T-helper 17 cell (primary cell): ENCODE data around the gene EPS8. TPM values are rescaled to one million over a fixed set of nuclear protein-coding genes. Genes with fewer than 3 reads are reported as not detected.
"Not testable (repeated sequence)": the region's sequence is repeated elsewhere in the genome, so short reads cannot be mapped to it uniquely, and the experiment has no call there.

Experiments used
- ATAC-seq: fragments of 150-1000 bp; cut with Tn5 transposase; 2 replicates; pipeline ENCODE4 v1.10.0; 2021; ENCODE audit warnings: mild to moderate bottlenecking, moderate library complexity
- DNase-seq, 3 donors: peaks; one replicate each; pipeline versions ENCODE4 v3.0.0 to v3.0.0-alpha.2; 2020 to 2021
- H3K9me3 ChIP-seq: one replicate; pipeline ENCODE4 v1.7.0; 2013; ENCODE audit warnings: low read length, mild to moderate bottlenecking; ENCODE audit not compliant: control insufficient read depth, poor library complexity, severe bottlenecking
- H3K27ac Mint-ChIP-seq: one replicate; pipeline ENCODE4 v1.8.0; 2022; ENCODE audit warnings: mild to moderate bottlenecking, moderate library complexity, mixed read lengths
- H3K27me3 Mint-ChIP-seq: one replicate; pipeline ENCODE4 v1.8.0; 2022; ENCODE audit warnings: mixed read lengths
- H3K36me3 Mint-ChIP-seq: one replicate; pipeline ENCODE4 v1.8.0; 2022; ENCODE audit warnings: low read depth, mixed read lengths
- H3K4me1 Mint-ChIP-seq: one replicate; pipeline ENCODE4 v1.8.0; 2022; ENCODE audit warnings: mild to moderate bottlenecking, mixed read lengths
- H3K4me3 Mint-ChIP-seq: one replicate; pipeline ENCODE4 v1.8.0; 2022; ENCODE audit warnings: mild to moderate bottlenecking, moderate library complexity, mixed read lengths
- total RNA-seq, 4 donors: library from RNA in 2 of 4; stranded (reverse) in 2 of 4; gene quantifications; one replicate each; pipeline ENCODE4 v1.2.3 and lab custom pipeline; 2022 to 2026

Gene EPS8
- total RNA-seq, 2 donors from 2014 or later, result 1.5 to 2.4 TPM

DNA sequence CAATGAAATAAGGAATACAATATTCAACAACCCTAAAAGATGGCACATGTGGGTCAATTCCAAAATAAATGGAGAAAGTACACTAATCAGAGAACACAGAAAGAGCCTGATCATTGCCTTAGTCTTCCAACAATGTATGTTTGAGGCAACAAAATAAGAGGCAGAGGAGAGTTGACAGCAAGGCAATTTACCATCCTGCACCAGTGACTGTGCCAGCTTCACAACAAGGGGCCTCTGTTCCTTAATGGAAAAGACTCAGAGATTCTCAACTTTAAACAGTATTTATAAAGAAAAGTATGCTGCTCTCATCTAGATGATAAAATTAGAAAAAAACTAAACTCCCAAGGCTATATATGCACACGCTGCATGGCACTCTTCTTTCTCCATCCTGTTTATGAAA lies 25.9 kb downstream of the EPS8 start:
- Mint-ChIP-seq H3K36me3 (no peaks in the 10 kb centered on the region), H3K27ac (no peak overlapping the region), H3K4me3 (no peak overlapping the region), H3K27me3 (peaks cover 4% of the 10 kb centered on the region), H3K4me1 (peaks cover 6% of the 10 kb centered on the region)
- H3K9me3 ChIP-seq, result no peaks in the 10 kb centered on the region
- DNase-seq, result no peak
- no peak for ATAC-seq

DNA sequence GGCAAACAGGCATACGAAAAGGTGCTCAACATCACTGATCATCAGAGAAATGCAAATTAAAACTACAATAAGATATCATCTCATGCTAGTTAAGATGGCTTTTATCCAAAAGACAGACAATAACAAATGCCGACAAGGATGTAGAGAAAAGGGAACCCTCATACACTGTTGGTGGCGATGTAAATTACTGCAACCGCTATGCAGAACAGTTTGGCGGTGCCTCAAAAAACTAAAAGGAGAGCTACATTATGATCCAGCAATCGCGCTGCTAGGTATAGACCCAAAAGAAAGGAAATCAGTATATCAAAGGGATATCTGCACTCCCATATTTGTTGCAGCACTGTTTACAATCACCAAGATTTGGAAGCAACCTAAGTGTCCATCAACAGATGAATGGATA lies 27.0 kb downstream of the EPS8 start:
- not testable (repeated sequence) for H3K9me3 ChIP-seq, H3K4me1 Mint-ChIP-seq, DNase-seq, H3K36me3 Mint-ChIP-seq, H3K4me3 Mint-ChIP-seq, ATAC-seq, H3K27ac Mint-ChIP-seq
- H3K27me3 Mint-ChIP-seq, result peaks cover 11% of the 10 kb centered on the region

DNA sequence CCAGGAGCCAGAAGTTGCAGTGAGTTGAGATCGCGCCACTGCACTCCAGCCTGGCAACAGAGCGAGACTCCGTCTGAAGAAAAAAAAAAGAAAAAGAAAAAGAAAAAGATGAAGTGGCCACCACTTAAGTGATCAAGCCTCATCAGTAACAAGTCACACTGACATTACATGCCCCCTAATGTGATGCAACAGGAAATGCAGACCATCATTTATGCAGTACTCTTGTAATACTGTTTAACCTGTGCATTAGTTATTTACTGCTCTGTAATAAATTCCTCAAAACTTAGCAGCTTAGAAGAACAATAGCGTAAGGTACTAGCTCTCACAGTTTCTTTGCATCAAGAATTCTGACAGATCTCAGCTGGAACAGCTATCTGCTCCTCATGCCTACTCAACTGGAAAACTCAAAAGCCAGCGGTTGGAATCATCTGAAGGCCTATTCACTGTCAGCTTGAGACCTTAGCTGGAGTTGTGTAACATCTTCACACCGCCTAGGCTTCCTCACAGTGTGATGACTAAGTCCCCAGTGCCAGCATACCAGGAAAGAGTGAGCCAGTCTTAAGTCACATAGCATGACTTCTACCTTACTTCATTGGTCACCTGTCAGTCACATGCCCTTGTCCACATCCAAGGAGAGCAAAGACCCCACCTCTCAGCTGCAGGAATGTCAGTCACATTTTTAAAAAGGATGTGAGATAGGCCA lies 31.5 kb downstream of the EPS8 start:
- peaks cover 3% of the 10 kb centered on the region for H3K4me1 Mint-ChIP-seq
- H3K4me3 Mint-ChIP-seq, result no peak overlapping the region
- no peaks in the 10 kb centered on the region for H3K9me3 ChIP-seq
- no peak overlapping the region for H3K27ac Mint-ChIP-seq
- peaks cover 11% of the 10 kb centered on the region for H3K27me3 Mint-ChIP-seq
- DNase-seq (no peak), ATAC-seq (no peak)
- peaks cover 3% of the 10 kb centered on the region for H3K36me3 Mint-ChIP-seq

DNA sequence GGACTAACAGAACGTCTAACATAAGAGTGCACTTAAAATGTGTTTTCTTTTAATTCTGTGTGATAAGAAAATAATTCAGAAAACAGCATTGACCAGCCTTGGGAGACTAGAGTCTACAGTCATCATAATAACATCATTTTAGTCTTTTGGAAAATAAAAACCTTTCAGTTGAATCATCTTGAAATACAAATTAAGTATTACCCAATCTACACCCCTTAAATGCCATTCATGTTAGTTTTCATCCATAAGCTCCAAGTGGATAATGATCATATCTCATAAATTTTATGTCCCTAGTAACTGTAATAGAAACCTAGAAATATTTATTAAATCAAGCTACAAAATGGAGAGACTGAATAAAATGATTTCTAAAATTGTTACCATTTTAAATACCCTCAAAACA lies 32.4 kb downstream of the EPS8 start:
- no peak for ATAC-seq
- Mint-ChIP-seq H3K36me3 (peaks cover 3% of the 10 kb centered on the region), H3K4me1 (peaks cover 3% of the 10 kb centered on the region), H3K4me3 (no peak overlapping the region), H3K27ac (no peak overlapping the region), H3K27me3 (peaks cover 13% of the 10 kb centered on the region)
- DNase-seq, result no peak
- H3K9me3 ChIP-seq, result no peaks in the 10 kb centered on the region

DNA sequence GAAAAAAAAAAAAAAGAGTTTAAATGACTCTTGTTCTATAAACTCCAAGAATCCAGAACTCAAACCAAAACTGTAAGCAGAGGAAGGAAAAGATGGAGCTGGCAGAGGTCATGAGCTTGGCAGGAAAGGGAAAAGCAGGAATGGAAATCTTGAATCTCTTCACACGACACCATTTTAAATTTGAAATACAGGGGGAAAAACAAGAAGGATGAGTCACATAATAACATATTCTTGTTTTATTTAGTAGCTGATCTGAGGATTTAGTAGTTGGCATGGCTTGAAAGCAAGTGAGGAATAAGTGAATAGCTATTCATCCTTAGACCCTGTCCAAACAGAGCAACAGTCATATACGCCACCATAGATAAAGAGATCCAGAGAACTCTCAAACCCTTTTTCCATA lies 35.0 kb downstream of the EPS8 start:
- no peak for DNase-seq
- H3K4me3 Mint-ChIP-seq, result no peak overlapping the region

DNA sequence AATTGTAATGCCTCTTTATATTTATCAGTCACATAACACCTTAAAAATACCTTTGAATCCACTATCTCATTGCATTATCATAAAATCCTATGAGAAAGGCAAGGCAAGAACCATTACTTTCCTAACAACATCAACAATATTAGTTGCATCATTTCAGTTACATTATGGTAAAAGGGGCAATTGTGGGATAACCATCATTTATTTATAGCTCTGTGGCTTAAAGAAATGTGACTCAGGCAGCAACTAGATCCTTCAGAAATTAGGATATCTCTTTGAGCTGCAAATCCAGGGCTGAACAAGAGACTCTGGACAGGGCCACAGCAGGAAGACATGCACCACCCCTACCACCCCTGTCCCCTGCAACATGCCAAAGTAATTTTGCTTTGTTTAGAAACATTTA lies 36.4 kb downstream of the EPS8 start:
- Mint-ChIP-seq H3K36me3 (peaks cover 3% of the 10 kb centered on the region), H3K27me3 (peaks cover 10% of the 10 kb centered on the region), H3K4me3 (no peak overlapping the region), H3K4me1 (no peaks in the 10 kb centered on the region), H3K27ac (no peak overlapping the region)
- DNase-seq (no peak), ATAC-seq (no peak)
- no peaks in the 10 kb centered on the region for H3K9me3 ChIP-seq

More for the DNA sequence above, 35.0 kb downstream of the EPS8 start:
- H3K36me3 Mint-ChIP-seq, result peaks cover 3% of the 10 kb centered on the region
- peaks cover 19% of the 10 kb centered on the region for H3K27me3 Mint-ChIP-seq
- no peak overlapping the region for H3K27ac Mint-ChIP-seq
- no peak for ATAC-seq
- no peaks in the 10 kb centered on the region for H3K4me1 Mint-ChIP-seq
- no peaks in the 10 kb centered on the region for H3K9me3 ChIP-seq

DNA sequence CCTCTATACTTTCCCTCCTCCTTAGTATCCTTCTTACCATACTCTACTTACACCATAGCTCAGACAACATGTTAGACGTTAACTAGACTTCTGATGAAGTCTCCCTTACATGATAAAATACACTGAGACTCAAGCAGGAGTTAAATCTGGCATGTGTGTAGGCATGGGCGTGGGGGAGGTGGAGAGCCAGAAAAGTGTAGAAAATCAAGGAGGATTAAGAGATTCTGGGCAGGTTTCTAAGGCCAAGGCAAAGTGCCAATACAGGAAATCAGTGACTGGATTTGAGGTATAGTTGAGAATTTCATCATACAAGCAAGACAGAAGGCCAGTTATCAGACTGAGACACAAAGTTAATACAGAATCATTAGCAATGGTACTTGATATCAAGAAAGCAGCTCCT lies 37.4 kb downstream of the EPS8 start:
- no peak for ATAC-seq
- Mint-ChIP-seq H3K4me1 (no peaks in the 10 kb centered on the region), H3K4me3 (no peak overlapping the region), H3K27ac (no peak overlapping the region), H3K27me3 (peaks cover 8% of the 10 kb centered on the region), H3K36me3 (peaks cover 3% of the 10 kb centered on the region)
- no peak for DNase-seq
- H3K9me3 ChIP-seq, result no peaks in the 10 kb centered on the region

DNA sequence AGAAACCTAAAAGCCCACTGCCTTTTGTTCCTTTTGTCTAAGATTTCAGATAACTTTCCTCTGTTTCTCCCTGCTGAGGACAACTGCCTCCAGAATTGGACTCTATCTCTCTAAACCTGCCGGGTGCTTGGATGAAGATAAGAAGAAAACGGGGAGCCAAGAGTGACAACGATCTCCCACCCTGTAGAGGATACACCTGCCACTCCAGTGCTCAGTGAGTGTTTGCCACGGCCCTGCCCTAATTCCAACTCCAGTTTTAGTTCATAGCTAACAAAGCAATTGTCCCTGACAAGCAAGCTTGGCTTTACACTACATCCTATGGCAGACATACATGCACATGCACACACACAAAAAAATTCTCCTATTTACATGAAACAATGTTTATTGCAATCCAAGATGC lies 39.3 kb downstream of the EPS8 start:
- no peak overlapping the region for H3K27ac Mint-ChIP-seq
- H3K36me3 Mint-ChIP-seq, result peaks cover 3% of the 10 kb centered on the region
- no peak overlapping the region for H3K4me3 Mint-ChIP-seq
- H3K27me3 Mint-ChIP-seq, result peaks cover 8% of the 10 kb centered on the region
- no peak for ATAC-seq
- no peaks in the 10 kb centered on the region for H3K4me1 Mint-ChIP-seq
- H3K9me3 ChIP-seq, result no peaks in the 10 kb centered on the region
- no peak for DNase-seq

DNA sequence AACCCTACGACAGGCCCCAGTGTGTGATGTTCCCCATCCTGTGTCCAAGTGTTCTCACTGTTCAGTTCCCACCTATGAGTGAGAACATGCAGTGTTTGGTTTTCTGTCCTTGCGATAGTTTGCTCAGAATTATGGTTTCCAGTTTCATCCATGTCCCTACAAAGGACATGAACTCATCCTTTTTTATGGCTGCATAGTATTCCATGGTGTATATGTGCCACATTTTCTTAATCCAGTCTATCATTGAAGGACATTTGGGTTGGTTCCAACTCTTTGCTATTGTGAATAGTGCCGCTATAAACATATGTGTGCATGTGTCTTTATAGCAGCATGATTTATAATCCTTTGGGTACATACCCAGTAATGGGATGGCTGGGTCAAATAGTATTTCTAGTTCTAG lies 47.3 kb downstream of the EPS8 start:
- ATAC-seq, DNase-seq, H3K36me3 Mint-ChIP-seq, H3K9me3 ChIP-seq, H3K4me1 Mint-ChIP-seq, H3K4me3 Mint-ChIP-seq, H3K27ac Mint-ChIP-seq: not testable (repeated sequence)
- H3K27me3 Mint-ChIP-seq, result peaks cover 13% of the 10 kb centered on the region

DNA sequence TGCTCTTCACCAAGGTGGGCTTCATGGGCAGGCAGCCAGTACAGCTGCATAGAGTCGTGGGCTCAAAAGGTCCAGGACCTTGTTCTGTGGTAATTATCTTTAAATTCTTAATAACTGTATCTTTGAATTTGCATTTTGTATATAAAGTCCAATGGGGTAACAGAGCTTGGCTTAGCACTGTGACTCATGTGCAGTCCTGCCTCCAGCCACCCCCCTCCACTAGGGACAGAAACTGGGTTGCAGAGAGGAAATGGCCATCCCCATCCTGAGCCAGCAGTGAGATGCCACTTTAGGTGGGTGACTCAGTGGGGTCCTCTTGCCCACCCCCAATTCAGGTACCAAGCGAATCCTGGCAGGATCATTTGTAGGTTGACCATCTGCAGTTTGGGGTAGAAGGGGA lies 48.1 kb downstream of the EPS8 start:
- no peak overlapping the region for H3K27ac Mint-ChIP-seq
- no peaks in the 10 kb centered on the region for H3K4me1 Mint-ChIP-seq
- ATAC-seq (no peak), DNase-seq (no peak)
- no peaks in the 10 kb centered on the region for H3K36me3 Mint-ChIP-seq
- H3K4me3 Mint-ChIP-seq, result no peak overlapping the region
- peaks cover 13% of the 10 kb centered on the region for H3K27me3 Mint-ChIP-seq
- H3K9me3 ChIP-seq, result no peaks in the 10 kb centered on the region

DNA sequence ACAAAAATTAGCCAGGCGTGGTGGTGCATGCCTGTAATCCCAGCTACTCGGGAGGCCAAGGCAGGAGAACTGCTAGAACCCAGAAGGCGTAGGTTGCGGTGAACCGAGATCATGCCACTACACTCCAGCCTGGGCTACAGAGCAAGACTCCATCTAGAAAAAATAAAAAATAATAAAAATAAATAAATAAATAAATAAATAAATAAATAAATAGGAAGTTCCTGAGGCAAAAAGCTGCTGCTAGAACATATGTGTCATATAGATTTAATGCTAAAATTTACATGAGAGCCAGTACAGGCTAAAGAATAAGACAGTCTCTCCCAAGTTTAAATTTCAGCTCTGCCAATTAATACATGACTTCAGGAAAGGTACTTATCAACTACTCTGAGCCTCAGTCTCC lies 48.8 kb downstream of the EPS8 start:
- not testable (repeated sequence) for H3K27ac Mint-ChIP-seq, ATAC-seq, H3K4me3 Mint-ChIP-seq, DNase-seq, H3K9me3 ChIP-seq, H3K36me3 Mint-ChIP-seq, H3K4me1 Mint-ChIP-seq
- H3K27me3 Mint-ChIP-seq, result peaks cover 13% of the 10 kb centered on the region

DNA sequence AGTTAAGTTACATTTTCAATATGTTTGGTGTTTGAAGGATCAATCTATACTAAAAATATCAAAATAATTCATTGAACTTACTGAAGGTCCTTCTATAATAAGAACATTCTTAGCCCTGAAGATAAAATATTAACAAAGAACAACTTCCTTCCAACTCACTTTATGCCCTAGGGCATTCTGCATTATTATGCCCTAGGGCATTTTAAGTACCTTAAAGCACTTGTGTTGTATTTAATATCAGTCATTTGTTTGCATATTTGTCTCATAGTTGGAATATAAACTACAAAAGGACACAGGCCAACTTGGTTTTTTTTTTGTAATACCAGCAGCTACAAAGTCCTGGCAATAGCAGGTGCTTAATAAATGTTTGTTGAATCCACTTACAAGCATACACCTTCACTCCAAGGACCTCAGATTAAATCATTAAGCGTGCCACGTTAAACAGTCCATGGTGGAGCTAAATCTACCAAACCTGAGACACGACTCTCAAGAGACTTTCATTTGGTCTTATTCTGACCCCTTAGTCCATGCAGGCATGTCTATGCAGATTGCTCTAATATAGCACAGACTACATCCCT lies 50.7 kb downstream of the EPS8 start:
- Mint-ChIP-seq H3K27ac (no peak overlapping the region), H3K4me1 (no peaks in the 10 kb centered on the region), H3K27me3 (peaks cover 13% of the 10 kb centered on the region)

DNA sequence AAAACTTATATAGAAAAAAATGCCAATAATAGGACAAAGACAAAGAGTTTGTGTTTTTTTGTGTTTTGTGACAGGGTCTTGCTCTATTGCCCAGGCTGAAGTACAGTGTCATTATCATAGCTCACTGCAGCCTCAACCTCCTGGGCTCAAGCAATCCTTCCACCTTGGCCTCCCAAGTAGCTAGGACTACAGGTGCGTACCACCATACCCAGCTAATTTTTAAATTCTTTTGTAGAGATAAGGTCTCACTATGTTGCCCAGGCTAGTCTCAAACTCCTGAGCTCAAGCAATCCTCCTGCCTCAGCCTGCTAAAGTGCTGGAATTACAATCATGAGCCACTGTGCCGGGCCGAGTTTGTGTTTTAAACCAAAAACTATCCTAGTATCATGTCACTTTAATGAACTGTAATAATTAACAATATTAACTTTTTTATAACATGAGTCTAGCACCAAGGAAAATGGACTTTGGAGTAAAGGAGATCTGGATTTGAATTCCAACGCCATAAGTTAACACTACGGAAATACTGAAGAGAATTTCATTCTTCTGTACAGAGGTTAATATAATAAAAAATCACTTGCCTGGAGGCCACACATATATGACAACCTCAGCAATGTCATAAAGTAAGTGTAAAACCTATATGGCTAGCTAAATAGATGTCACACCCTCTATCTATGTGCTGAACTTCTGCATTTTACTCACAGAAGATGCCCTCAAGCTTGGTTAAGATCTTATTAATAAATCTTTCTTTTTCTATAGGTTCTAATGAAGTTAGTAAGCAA lies 53.2 kb downstream of the EPS8 start:
- DNase-seq (no peak), ATAC-seq (no peak)
- no peaks in the 10 kb centered on the region for H3K9me3 ChIP-seq
- Mint-ChIP-seq H3K27me3 (peaks cover 13% of the 10 kb centered on the region), H3K4me3 (no peak overlapping the region), H3K36me3 (no peaks in the 10 kb centered on the region), H3K4me1 (no peaks in the 10 kb centered on the region), H3K27ac (no peak overlapping the region)

More for the DNA sequence above, 50.7 kb downstream of the EPS8 start:
- H3K9me3 ChIP-seq, result no peaks in the 10 kb centered on the region
- Mint-ChIP-seq H3K4me3 (no peak overlapping the region), H3K36me3 (no peaks in the 10 kb centered on the region)
- DNase-seq (no peak), ATAC-seq (no peak)
